Gastroesophageal sphincter (tissue), 4 donors: ENCODE results near the gene CRTAP. TPM values are rescaled to one million over a fixed set of nuclear protein-coding genes. Genes with fewer than 3 reads are reported as not detected.

ENCODE experiments used
- ATAC-seq: fragments of 150-250 bp; one replicate; pipeline ENCODE4 v1.9.1; 2016; ENCODE audit warnings: mild to moderate bottlenecking, moderate library complexity
- H3K27ac ChIP-seq, 4 donors: fragments of 200-600 bp; sonication (generic) in 3 of 4; 1 replicate in 3 of 4; 2 replicates in 1 of 4; pipeline ENCODE4 v1.5.1; 2016 to 2019
- H3K27me3 ChIP-seq: fragments of 200-600 bp; sonication (generic); one replicate; pipeline ENCODE4 v1.5.1; 2019
- H3K36me3 ChIP-seq, 2 donors: fragments of 200-600 bp; sonication (generic); one replicate each; pipeline ENCODE4 v1.5.1; 2019; ENCODE audit warnings: control low read depth in 1 of 2
- H3K4me1 ChIP-seq, 3 donors: fragments of 200-600 bp; sonication (generic); 1 replicate in 2 of 3; 2 replicates in 1 of 3; pipeline ENCODE4 v1.5.1; 2016 to 2019; ENCODE audit warnings: control low read depth in 2 of 3
- H3K4me3 ChIP-seq, 2 donors: fragments of 200-600 bp; sonication (generic); one replicate each; pipeline ENCODE4 v1.5.1; 2019; ENCODE audit warnings: mild to moderate bottlenecking in 1 of 2, moderate library complexity in 1 of 2
- H3K9me3 ChIP-seq, 3 donors: fragments of 200-600 bp; sonication (generic); one replicate each; pipeline ENCODE4 v1.5.1; 2017 to 2019; ENCODE audit warnings: control low read depth in 2 of 3
- CTCF ChIP-seq, 4 experiments: fragments of 200-600 bp in 2 of 4; fragments of 450-650 bp in 2 of 4; sonication (generic) in 1 of 4; IDR thresholded peaks; one replicate each; pipeline ENCODE4 v1.5.1; 2017 to 2019; ENCODE audit warnings: antibody characterized with exemption in 4 of 4, mild to moderate bottlenecking in 2 of 4, moderate library complexity in 2 of 4
- EP300 ChIP-seq: sonication (generic); formaldehyde crosslinking; IDR thresholded peaks from one replicate; pipeline ENCODE4 v1.6.1; 2017; ENCODE audit warnings: antibody characterized with exemption, mild to moderate bottlenecking
- POLR2A ChIP-seq, 2 donors: fragments of 450-650 bp; IDR thresholded peaks; one replicate each; pipeline ENCODE4 v1.6.1; 2017; ENCODE audit warnings: antibody characterized with exemption in 2 of 2, mild to moderate bottlenecking in 2 of 2, moderate library complexity in 1 of 2
- POLR2AphosphoS5 ChIP-seq: sonication (generic); formaldehyde crosslinking; IDR thresholded peaks from one replicate; pipeline ENCODE4 v1.6.1; 2017; ENCODE audit warnings: antibody characterized with exemption
- WGBS, 2 donors: methylation state at CpG; one replicate each; pipeline ENCODE4 v1.1.5; 2018; ENCODE audit warnings: low coverage in 1 of 2; 5-methylcytosine and 5-hydroxymethylcytosine counted together
- total RNA-seq, 4 donors: library from RNA; depleted of rRNA; stranded (reverse); fragments of >200 nt; gene quantifications; one replicate each; pipeline ENCODE4 v1.1.0, GENCODE V29; 2016

CRTAP gene
- total RNA-seq, 4 donors from 2014 or later, result 189 to 358 (median 292) TPM

- peaks cover 0 to 92% of the 10 kb centered on the region in 2 donors for H3K36me3 ChIP-seq
- H3K4me3 ChIP-seq, result no peak overlapping the region
- ATAC-seq, result peak; percentile 80
- H3K9me3 ChIP-seq, result no peaks in the 10 kb centered on the region
- 47 to 80% methylated on average over 1 of the region's 1 CpG for WGBS, 2 donors
- TF ChIP-seq EP300 (no peak), POLR2A (IDR thresholded peaks at IDR 0.05) (no peak), POLR2AphosphoS5 (no peak), CTCF (IDR thresholded peaks at IDR 0.05) (no peak)
- H3K4me1 ChIP-seq, result peaks cover 0 to 12% (median 0%) of the 10 kb centered on the region in 3 donors
- no peaks in the 10 kb centered on the region for H3K27me3 ChIP-seq
- H3K27ac ChIP-seq, result peak overlapping the region in 1 of 4 donors; percentile 12
These were observed 14.9 kb downstream of the CRTAP start for GRCh38 chr3:33128706-33129105.

- no peak overlapping the region for H3K4me3 ChIP-seq
- peaks cover 0 to 12% (median 0%) of the 10 kb centered on the region in 3 donors for H3K4me1 ChIP-seq
- peaks cover 4 to 92% of the 10 kb centered on the region in 2 donors for H3K36me3 ChIP-seq
- ATAC-seq, result no peak
- no peak overlapping the region for H3K27ac ChIP-seq
- no peaks in the 10 kb centered on the region for H3K9me3 ChIP-seq
- no peaks in the 10 kb centered on the region for H3K27me3 ChIP-seq
- TF ChIP-seq EP300, result no peak
- TF ChIP-seq POLR2AphosphoS5, result no peak
- TF ChIP-seq POLR2A (IDR thresholded peaks at IDR 0.05), result no peak
- 78 to 80% methylated on average over 1 to 2 of the region's 2 CpGs for WGBS, 2 donors
These were observed 16.3 kb downstream of the CRTAP start for GRCh38 chr3:33130144-33130543.

GRCh38 chr3:33131331-33132018 is 17.7 kb downstream of the CRTAP start:
- H3K4me3 ChIP-seq, result no peak overlapping the region
- H3K36me3 ChIP-seq, result peaks cover 4 to 91% of the 10 kb centered on the region in 2 donors
- no peaks in the 10 kb centered on the region for H3K9me3 ChIP-seq
- no peaks in the 10 kb centered on the region for H3K27me3 ChIP-seq
- WGBS, 2 donors, result 9 to 27% methylated on average over 6 of the region's 6 CpGs
- H3K4me1 ChIP-seq, result peaks cover 0 to 12% (median 0%) of the 10 kb centered on the region in 3 donors
- TF ChIP-seq CTCF (IDR thresholded peaks at IDR 0.05), result peak; percentile 63 to 81 (median 72)
- TF ChIP-seq POLR2AphosphoS5, result no peak
- TF ChIP-seq EP300, result no peak
- no peak for TF ChIP-seq POLR2A (IDR thresholded peaks at IDR 0.05)
- ATAC-seq, result peak; percentile 50
- no peak overlapping the region for H3K27ac ChIP-seq

GRCh38 chr3:33132019-33132360 is 18.2 kb downstream of the CRTAP start:
- 57% methylated on average over 1 of the region's 1 CpG; no CpG with 5 or more reads in 1 of the 2 donors for WGBS, 2 donors
- ATAC-seq, result no peak
- peaks cover 0 to 12% (median 0%) of the 10 kb centered on the region in 3 donors for H3K4me1 ChIP-seq
- no peak overlapping the region for H3K4me3 ChIP-seq
- no peak overlapping the region for H3K27ac ChIP-seq
- H3K27me3 ChIP-seq, result no peaks in the 10 kb centered on the region
- H3K9me3 ChIP-seq, result no peaks in the 10 kb centered on the region
- no peak for TF ChIP-seq POLR2A (IDR thresholded peaks at IDR 0.05)
- no peak for TF ChIP-seq POLR2AphosphoS5
- no peak for TF ChIP-seq EP300
- no peak for TF ChIP-seq CTCF (IDR thresholded peaks at IDR 0.05)
- H3K36me3 ChIP-seq, result peaks cover 4 to 91% of the 10 kb centered on the region in 2 donors

- H3K36me3 ChIP-seq, result peaks cover 4 to 89% of the 10 kb centered on the region in 2 donors
- no peaks in the 10 kb centered on the region for H3K9me3 ChIP-seq
- TF ChIP-seq POLR2AphosphoS5, result no peak
- no peak for TF ChIP-seq POLR2A (IDR thresholded peaks at IDR 0.05)
- TF ChIP-seq CTCF (IDR thresholded peaks at IDR 0.05), result no peak
- TF ChIP-seq EP300, result no peak
- H3K4me1 ChIP-seq, result peaks cover 0 to 9% (median 0%) of the 10 kb centered on the region in 3 donors
- no peaks in the 10 kb centered on the region for H3K27me3 ChIP-seq
- no peak overlapping the region for H3K4me3 ChIP-seq
- H3K27ac ChIP-seq, result no peak overlapping the region
- ATAC-seq, result no peak
- 89 to 90% methylated on average over 2 to 4 of the region's 4 CpGs for WGBS, 2 donors
These were observed 20.3 kb downstream of the CRTAP start for GRCh38 chr3:33134026-33134625.
